ENCODE data around the gene RGCC. TPM values are rescaled to one million over a fixed set of nuclear protein-coding genes. Genes with fewer than 3 reads are reported as not detected.

The RGCC gene
- total and polyA plus RNA-seq, 2 donors (not counting 3 experiments of a cell fraction or from before 2014, with no cell fraction given) = 112 to 138 TPM

- POLR2A ChIA-PET = no interaction called here
- no peak for FAIRE-seq
- H3K27ac ChIP-seq (ENCODE audit: insufficient read depth, low read depth, low read length) = no peak overlapping the region
These were observed 56.2 kb downstream of the RGCC start for GRCh38 chr13:41513600-41513999.

More at GRCh38 chr13:41513600-41513999, 56.2 kb downstream of the RGCC start:
- Histone ChIP-seq H3K4me3 (replicated peaks in 1 of 3; ENCODE audit: insufficient read depth in 1 of 3, low read depth in 1 of 3, low read length in 3 of 3) (no peak overlapping the region), H3K9me3 (replicated peaks; ENCODE audit: control insufficient read depth, insufficient read depth, low read length) (no peaks in the 10 kb centered on the region), H3K4me1 (ENCODE audit: control insufficient read depth, extremely low read depth, insufficient read depth, low read length) (no peaks in the 10 kb centered on the region), H3K4me2 (ENCODE audit: insufficient read depth, low read length) (no peak overlapping the region), H3K9me1 (replicated peaks; ENCODE audit: control insufficient read depth, extremely low read depth, insufficient read depth, low read length) (no peaks in the 10 kb centered on the region), H2AFZ (ENCODE audit: low read depth, low read length) (no peak overlapping the region), H4K20me1 (replicated peaks; ENCODE audit: control insufficient read depth, extremely low read depth, insufficient read depth, low read length) (no peaks in the 10 kb centered on the region), H3K27me3 (ENCODE audit: control insufficient read depth in 2 of 2, insufficient read depth in 2 of 2, low read length in 2 of 2) (peaks cover 2 to 4% of the 10 kb centered on the region in 2 experiments), H3K9ac (replicated peaks; ENCODE audit: extremely low read depth, insufficient read depth, low read length) (no peak overlapping the region), H3K79me2 (ENCODE audit: control insufficient read depth, insufficient read depth, low read length) (no peaks in the 10 kb centered on the region), H3K36me3 (ENCODE audit: control insufficient read depth in 2 of 2, extremely low read depth in 1 of 2, insufficient read depth in 2 of 2, low read length in 2 of 2) (no peaks in the 10 kb centered on the region)
- no TSS peak for BruUV-seq (replicated peaks)
- intact Hi-C loops (cut with micrococcal nuclease) = no loop called here
- DNase-seq (ENCODE audit: low read depth, low spot score) = no peak
- TF ChIP-seq FOS (IDR thresholded peaks at IDR 0.05; ENCODE audit: borderline replicate concordance, insufficient read depth, low read length) = no peak
- TF ChIP-seq MYC (IDR thresholded peaks at IDR 0.05; ENCODE audit: low read depth, low read length) = no peak
- TF ChIP-seq POLR2AphosphoS5 (IDR thresholded peaks at IDR 0.05; ENCODE audit: insufficient read depth, low read depth, low read length) = no peak
- no peak for TF ChIP-seq POLR2A (IDR thresholded peaks at IDR 0.05; ENCODE audit: low read depth, low read length)
- TF ChIP-seq JUN (IDR thresholded peaks at IDR 0.05; ENCODE audit: borderline replicate concordance, insufficient read depth, insufficient read length, low read depth) = no peak
- TF ChIP-seq GATA2 (IDR thresholded peaks at IDR 0.05; ENCODE audit: insufficient read depth, insufficient read length, low read depth, low read length) = no peak
- TF ChIP-seq MAX (IDR thresholded peaks at IDR 0.05; ENCODE audit: insufficient read depth, insufficient read length) = no peak
- no peak for TF ChIP-seq CTCF (IDR thresholded peaks at IDR 0.05; ENCODE audit: extremely low read depth in 1 of 2, insufficient read depth in 1 of 2, low read depth in 1 of 2, low read length in 2 of 2)
- TF ChIP-seq EZH2 (IDR thresholded peaks at IDR 0.05; ENCODE audit: borderline replicate concordance, low read depth, low read length, severe bottlenecking) = no peak
- CTCF ChIA-PET = interaction anchor here (0.8 kb wide), 1 partner anchor 139 kb away, joined by 3 read pairs; no protein-coding TSS in a partner anchor
- dilution Hi-C loops (cut with MboI; ENCODE audit: extremely low pct_ligation_motif_present, low sequenced_read_pairs) = no loop called here
